Activated B cell treated with CpG ODN at 0.5 μM for 24 hours (primary cell): ENCODE results near the gene ANKHD1. TPM values are rescaled to one million over a fixed set of nuclear protein-coding genes. Genes with fewer than 3 reads are reported as not detected.

Source experiments
- ATAC-seq: fragments of 200-7000 bp; cut with Tn5 transposase; one replicate; pipeline ENCODE4 v1.10.0; 2021; ENCODE audit warnings: low read depth, mild to moderate bottlenecking, moderate library complexity
- CTCF ChIA-PET: fragments of 350-600 bp; sonication (Branson Sonifier 250); formaldehyde crosslinking; loops from one replicate; lab custom pipeline; 2021; ENCODE audit warnings: antibody characterized with exemption; lab: Charles Lee
- POLR2A ChIA-PET: fragments of 350-600 bp; sonication (Branson Sonifier 250); formaldehyde crosslinking; loops from one replicate; lab custom pipeline; 2021; ENCODE audit warnings: antibody characterized with exemption; lab: Charles Lee
- DNase-seq: peaks from one replicate; pipeline ENCODE4 v3.0.0; 2022
- H3K27ac Mint-ChIP-seq: one replicate; pipeline ENCODE4 v1.8.0; 2020; ENCODE audit warnings: mixed read lengths
- H3K27me3 Mint-ChIP-seq: one replicate; pipeline ENCODE4 v1.8.0; 2021; ENCODE audit warnings: mixed read lengths
- H3K36me3 Mint-ChIP-seq: one replicate; pipeline ENCODE4 v1.8.0; 2021; ENCODE audit warnings: low read depth, mixed read lengths
- H3K4me1 Mint-ChIP-seq: one replicate; pipeline ENCODE4 v1.8.0; 2021; ENCODE audit warnings: mixed read lengths
- H3K4me3 Mint-ChIP-seq: one replicate; pipeline ENCODE4 v1.8.0; 2020; ENCODE audit warnings: mild to moderate bottlenecking, mixed read lengths
- H3K9me3 Mint-ChIP-seq: one replicate; pipeline ENCODE4 v1.8.0; 2020; ENCODE audit warnings: mixed read lengths
- intact Hi-C: fragments of 100-400 bp; cut with micrococcal nuclease; formaldehyde crosslinking; loops from one replicate; pipeline ENCODE4 v1.15.1; 2024
- total RNA-seq: library from RNA; stranded (reverse); gene quantifications from 2 replicates; pipeline ENCODE4 v1.2.3, GENCODE V29; 2022
- TF ChIP-seq, protein P1 (sequence below): fragments of 200-600 bp; IDR thresholded peaks from one replicate; pipeline ENCODE4 v1.8.0; 2022; ENCODE audit warnings: antibody characterized with exemption, mild to moderate bottlenecking

ANKHD1 gene
- total RNA-seq, 1 donor from 2014 or later: 187 TPM

DNA sequence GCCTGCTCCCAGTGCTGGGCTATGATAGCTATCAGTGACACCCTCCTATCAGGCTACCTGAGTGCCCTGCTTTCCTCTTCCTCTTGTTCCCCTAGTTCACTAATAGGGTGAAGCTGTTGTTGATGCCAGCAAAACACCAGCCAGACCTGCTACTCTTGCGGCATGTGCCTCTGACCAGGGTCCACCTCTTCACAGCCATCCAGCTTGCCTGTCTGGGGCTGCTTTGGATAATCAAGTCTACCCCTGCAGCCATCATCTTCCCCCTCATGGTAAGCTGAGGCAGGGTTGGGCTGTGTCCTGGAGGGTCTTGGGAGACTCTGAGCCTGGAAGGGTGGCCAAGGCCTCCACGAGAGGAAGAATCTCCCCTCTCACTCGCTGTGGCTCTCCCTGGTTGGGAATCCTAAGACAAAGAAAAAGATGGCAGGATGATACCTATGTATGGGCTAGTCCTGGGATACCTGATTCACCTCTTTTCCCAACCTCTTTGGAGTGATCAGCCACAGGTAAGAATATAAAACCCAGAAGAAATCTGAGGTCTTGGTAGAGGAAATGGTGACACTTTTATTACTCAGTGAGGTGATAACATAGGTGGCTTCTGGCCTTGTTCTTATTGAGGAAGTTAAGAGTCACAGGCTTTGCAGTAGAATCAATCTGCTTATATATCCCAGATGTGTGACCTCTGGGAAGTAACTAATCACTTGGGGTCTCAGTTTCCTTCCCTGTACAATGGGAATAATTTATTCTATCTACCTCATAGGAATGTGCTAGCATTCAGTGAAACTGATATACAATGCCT is 30.1 kb upstream of the ANKHD1 start:
- Mint-ChIP-seq H3K27ac (no peak overlapping the region), H3K4me1 (peaks cover 7% of the 10 kb centered on the region), H3K36me3 (no peaks in the 10 kb centered on the region), H3K4me3 (no peak overlapping the region), H3K27me3 (no peaks in the 10 kb centered on the region), H3K9me3 (no peaks in the 10 kb centered on the region)
- TF ChIP-seq, protein P1, sequence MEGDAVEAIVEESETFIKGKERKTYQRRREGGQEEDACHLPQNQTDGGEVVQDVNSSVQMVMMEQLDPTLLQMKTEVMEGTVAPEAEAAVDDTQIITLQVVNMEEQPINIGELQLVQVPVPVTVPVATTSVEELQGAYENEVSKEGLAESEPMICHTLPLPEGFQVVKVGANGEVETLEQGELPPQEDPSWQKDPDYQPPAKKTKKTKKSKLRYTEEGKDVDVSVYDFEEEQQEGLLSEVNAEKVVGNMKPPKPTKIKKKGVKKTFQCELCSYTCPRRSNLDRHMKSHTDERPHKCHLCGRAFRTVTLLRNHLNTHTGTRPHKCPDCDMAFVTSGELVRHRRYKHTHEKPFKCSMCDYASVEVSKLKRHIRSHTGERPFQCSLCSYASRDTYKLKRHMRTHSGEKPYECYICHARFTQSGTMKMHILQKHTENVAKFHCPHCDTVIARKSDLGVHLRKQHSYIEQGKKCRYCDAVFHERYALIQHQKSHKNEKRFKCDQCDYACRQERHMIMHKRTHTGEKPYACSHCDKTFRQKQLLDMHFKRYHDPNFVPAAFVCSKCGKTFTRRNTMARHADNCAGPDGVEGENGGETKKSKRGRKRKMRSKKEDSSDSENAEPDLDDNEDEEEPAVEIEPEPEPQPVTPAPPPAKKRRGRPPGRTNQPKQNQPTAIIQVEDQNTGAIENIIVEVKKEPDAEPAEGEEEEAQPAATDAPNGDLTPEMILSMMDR: no peak
- POLR2A ChIA-PET: interaction anchor here (0.5 to 1.9 kb wide), 2 partner anchors 30 to 113 kb away, joined by 3 to 4 read pairs; partner anchors contain the start of gene ANKHD1
- CTCF ChIA-PET: interaction anchor here (0.9 to 4.5 kb wide), 9 partner anchors 9 to 350 kb away, joined by 3 to 45 read pairs (median 6); partner anchors contain the start of genes IK and NDUFA2
- DNase-seq: no peak
- intact Hi-C loops: no loop called here
- ATAC-seq: no peak

- DNase-seq (no peak), ATAC-seq (peak; percentile 70)
- TF ChIP-seq, protein P1: peak; percentile 80
- peaks cover 7% of the 10 kb centered on the region for H3K4me1 Mint-ChIP-seq
- POLR2A ChIA-PET: interaction anchor here (0.6 to 1.9 kb wide), 2 partner anchors 29 to 60 kb away, joined by 4 to 6 read pairs; partner anchors contain the start of gene ANKHD1
- H3K36me3 Mint-ChIP-seq: no peaks in the 10 kb centered on the region
- no peaks in the 10 kb centered on the region for H3K27me3 Mint-ChIP-seq
- no peaks in the 10 kb centered on the region for H3K9me3 Mint-ChIP-seq
- intact Hi-C loops: loop anchor here (1.0 kb wide), 3 partner anchors 262 to 347 kb away; partner anchors contain the start of gene TMCO6
- peak overlapping the region; percentile 18 for H3K27ac Mint-ChIP-seq
- no peak overlapping the region for H3K4me3 Mint-ChIP-seq
- CTCF ChIA-PET: interaction anchor here (0.9 to 4.5 kb wide), 16 partner anchors 8 to 359 kb away, joined by 3 to 45 read pairs (median 5); partner anchors contain the start of genes IK and NDUFA2
Observed at GRCh38 chr5:140372971-140373487, 28.6 kb upstream of the ANKHD1 start.

DNA sequence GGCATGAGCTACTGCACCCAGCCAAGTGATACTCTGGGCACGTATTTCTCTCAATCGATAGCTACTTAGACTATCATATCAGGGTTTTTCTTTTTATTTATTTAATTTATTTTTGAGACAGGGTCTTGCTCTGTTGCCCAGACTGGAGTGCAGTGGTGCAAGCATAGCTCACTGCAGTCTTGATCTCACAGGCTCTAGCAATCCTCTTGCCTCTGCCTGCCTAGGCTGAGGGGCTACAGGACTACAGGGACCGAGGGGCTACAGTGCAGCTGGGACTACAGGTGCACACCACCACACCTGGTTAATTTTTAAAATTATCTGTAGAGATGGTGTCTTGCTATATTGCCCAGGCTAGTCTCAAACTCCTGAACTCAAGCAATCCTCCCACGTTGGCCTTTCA is 20.3 kb upstream of the ANKHD1 start:
- no peak overlapping the region for H3K27ac Mint-ChIP-seq
- intact Hi-C loops: no loop called here
- H3K4me1 Mint-ChIP-seq: no peaks in the 10 kb centered on the region
- ChIA-PET POLR2A (no interaction called here), CTCF (interaction anchor here (1.0 kb wide), 1 partner anchor 9 kb away, joined by 3 read pairs; no protein-coding TSS in a partner anchor)
- no peaks in the 10 kb centered on the region for H3K9me3 Mint-ChIP-seq
- H3K36me3 Mint-ChIP-seq: no peaks in the 10 kb centered on the region
- H3K4me3 Mint-ChIP-seq: no peak overlapping the region
- H3K27me3 Mint-ChIP-seq: no peaks in the 10 kb centered on the region
- DNase-seq (no peak), ATAC-seq (no peak)
- TF ChIP-seq, protein P1: no peak

- TF ChIP-seq, protein P1: no peak
- Mint-ChIP-seq H3K9me3 (no peaks in the 10 kb centered on the region), H3K27ac (no peak overlapping the region), H3K4me1 (no peaks in the 10 kb centered on the region), H3K4me3 (no peak overlapping the region), H3K36me3 (no peaks in the 10 kb centered on the region), H3K27me3 (no peaks in the 10 kb centered on the region)
- ChIA-PET CTCF (no interaction called here), POLR2A (interaction anchor here (1.0 kb wide), 1 partner anchor 18 kb away, joined by 3 read pairs; no protein-coding TSS in a partner anchor)
- intact Hi-C loops: no loop called here
- no peak for DNase-seq
- ATAC-seq: no peak
Observed at GRCh38 chr5:140381972-140382371, 19.7 kb upstream of the ANKHD1 start.

GRCh38 chr5:140382866-140383265 is 18.8 kb upstream of the ANKHD1 start:
- Mint-ChIP-seq H3K36me3 (no peaks in the 10 kb centered on the region), H3K27me3 (no peaks in the 10 kb centered on the region), H3K27ac (no peak overlapping the region), H3K4me3 (no peak overlapping the region), H3K4me1 (no peaks in the 10 kb centered on the region), H3K9me3 (no peaks in the 10 kb centered on the region)
- CTCF ChIA-PET: interaction anchor here (0.6 kb wide), 1 partner anchor 9 kb away, joined by 3 read pairs; no protein-coding TSS in a partner anchor
- no peak for ATAC-seq
- no peak for DNase-seq
- POLR2A ChIA-PET: interaction anchor here (1.0 kb wide), 1 partner anchor 19 kb away, joined by 3 read pairs; no protein-coding TSS in a partner anchor
- TF ChIP-seq, protein P1: no peak
- intact Hi-C loops: no loop called here
